Duodenal mucosa (tissue), 2 donors: ENCODE results near the gene CHST15.

ENCODE experiments used
- H3K27ac ChIP-seq: one replicate; pipeline ENCODE4 v1.7.0; 2013; ENCODE audit warnings: low read depth, low read length
- H3K27me3 ChIP-seq, 2 donors: one replicate each; pipeline ENCODE4 v1.7.0; 2013; ENCODE audit warnings: low read length in 2 of 2, control low read depth in 1 of 2; ENCODE audit not compliant: insufficient read depth in 2 of 2, control insufficient read depth in 1 of 2
- H3K36me3 ChIP-seq, 2 donors: one replicate each; pipeline ENCODE4 v1.7.0; 2013; ENCODE audit warnings: low read length in 2 of 2, control low read depth in 1 of 2; ENCODE audit not compliant: insufficient read depth in 2 of 2, control insufficient read depth in 1 of 2
- H3K4me1 ChIP-seq, 2 donors: one replicate each; pipeline ENCODE4 v1.7.0; 2013; ENCODE audit warnings: low read length in 2 of 2, control low read depth in 1 of 2; ENCODE audit not compliant: insufficient read depth in 2 of 2, control insufficient read depth in 1 of 2
- H3K4me3 ChIP-seq, 2 donors: one replicate each; pipeline ENCODE4 v1.7.0; 2013; ENCODE audit warnings: low read length in 2 of 2, low read depth in 1 of 2
- H3K9ac ChIP-seq, 2 donors: one replicate each; pipeline ENCODE4 v1.7.0; 2013; ENCODE audit warnings: low read length in 2 of 2, low read depth in 1 of 2
- H3K9me3 ChIP-seq, 2 donors: one replicate each; pipeline ENCODE4 v1.7.0; 2013; ENCODE audit warnings: low read length in 2 of 2, control low read depth in 1 of 2; ENCODE audit not compliant: control insufficient read depth in 1 of 2

Gene CHST15

DNA sequence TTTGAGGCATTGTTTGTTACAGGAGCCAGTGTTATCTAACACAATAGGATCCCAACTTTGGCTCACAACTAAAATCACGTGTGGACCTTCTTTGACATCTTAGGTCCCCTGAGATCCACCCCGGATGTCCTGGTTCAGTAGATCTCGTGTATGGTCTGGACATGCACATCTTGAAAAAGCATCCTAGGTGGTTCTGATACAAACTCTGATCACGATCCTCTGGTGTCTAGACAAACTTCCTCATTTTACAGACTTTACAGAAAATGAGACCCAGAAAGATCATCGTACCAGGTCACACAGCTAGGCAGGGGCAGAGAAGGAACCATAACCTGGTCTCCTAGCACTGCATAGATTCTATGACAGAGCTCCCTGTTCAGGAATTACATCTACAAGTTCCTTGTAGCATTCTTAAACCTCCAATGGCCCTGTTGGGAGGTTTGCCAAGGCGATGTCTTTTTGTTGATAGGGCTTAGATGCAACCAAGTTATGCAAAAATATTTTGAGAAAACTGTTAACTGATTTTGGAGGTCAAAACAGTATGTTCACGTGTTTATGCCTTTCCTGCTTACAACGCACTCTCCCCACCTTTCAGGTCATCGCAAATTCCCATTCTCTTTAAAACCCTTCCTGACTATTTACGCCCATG is 30.8 kb upstream of the CHST15 start:
- H3K9me3 ChIP-seq, result no peaks in the 10 kb centered on the region
- no peak overlapping the region for H3K9ac ChIP-seq
- H3K36me3 ChIP-seq, result no peaks in the 10 kb centered on the region
- no peak overlapping the region for H3K4me3 ChIP-seq
- no peak overlapping the region for H3K27ac ChIP-seq
- H3K27me3 ChIP-seq, result no peaks in the 10 kb centered on the region
- peaks cover 0 to 2% of the 10 kb centered on the region in 2 donors for H3K4me1 ChIP-seq

DNA sequence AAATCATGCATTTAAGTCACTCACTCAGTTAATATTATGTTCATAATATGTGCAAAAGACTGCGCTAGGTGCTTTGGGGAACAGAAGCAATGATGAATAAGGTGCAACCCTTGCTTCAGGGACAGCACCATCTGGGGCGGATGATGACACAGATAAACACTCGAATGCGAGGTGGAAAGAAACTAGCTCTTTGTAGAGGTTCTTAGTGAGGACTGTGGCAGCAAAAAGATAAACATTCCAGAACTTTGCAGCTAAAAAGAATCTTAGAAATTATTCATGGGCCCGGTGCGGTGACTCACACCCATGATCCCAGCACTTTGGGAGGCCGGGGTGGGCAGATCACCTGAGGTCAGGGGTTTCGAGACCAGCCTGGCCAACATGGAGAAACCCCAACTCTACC is 29.8 kb upstream of the CHST15 start:
- Histone ChIP-seq H3K27ac (no peak overlapping the region), H3K4me1 (peaks cover 0 to 2% of the 10 kb centered on the region in 2 donors), H3K27me3 (no peaks in the 10 kb centered on the region), H3K4me3 (no peak overlapping the region), H3K36me3 (no peaks in the 10 kb centered on the region), H3K9ac (no peak overlapping the region), H3K9me3 (no peaks in the 10 kb centered on the region)

DNA sequence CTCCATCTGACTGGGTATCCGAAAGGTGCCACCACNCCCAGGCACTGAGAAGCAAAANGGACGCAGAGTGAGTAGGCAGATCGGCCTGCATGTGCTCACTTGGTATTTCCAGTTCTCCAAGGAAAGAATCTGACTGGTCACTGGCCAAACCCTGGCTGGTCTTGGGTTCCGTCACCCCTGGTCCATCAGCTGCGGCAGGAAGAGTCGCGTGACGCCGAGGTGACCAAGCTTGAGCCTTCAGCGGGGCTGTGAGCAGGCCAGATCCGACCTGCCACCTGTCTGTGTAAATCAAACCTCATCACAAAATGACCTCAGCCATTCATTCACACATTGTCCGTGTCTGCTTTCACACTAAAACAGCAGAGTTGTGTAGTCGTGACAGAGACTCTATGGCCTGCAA is 28.8 kb upstream of the CHST15 start:
- no peaks in the 10 kb centered on the region for H3K36me3 ChIP-seq
- H3K27ac ChIP-seq, result no peak overlapping the region
- peaks cover 0 to 2% of the 10 kb centered on the region in 2 donors for H3K4me1 ChIP-seq
- no peaks in the 10 kb centered on the region for H3K9me3 ChIP-seq
- no peak overlapping the region for H3K9ac ChIP-seq
- no peak overlapping the region for H3K4me3 ChIP-seq
- no peaks in the 10 kb centered on the region for H3K27me3 ChIP-seq

DNA sequence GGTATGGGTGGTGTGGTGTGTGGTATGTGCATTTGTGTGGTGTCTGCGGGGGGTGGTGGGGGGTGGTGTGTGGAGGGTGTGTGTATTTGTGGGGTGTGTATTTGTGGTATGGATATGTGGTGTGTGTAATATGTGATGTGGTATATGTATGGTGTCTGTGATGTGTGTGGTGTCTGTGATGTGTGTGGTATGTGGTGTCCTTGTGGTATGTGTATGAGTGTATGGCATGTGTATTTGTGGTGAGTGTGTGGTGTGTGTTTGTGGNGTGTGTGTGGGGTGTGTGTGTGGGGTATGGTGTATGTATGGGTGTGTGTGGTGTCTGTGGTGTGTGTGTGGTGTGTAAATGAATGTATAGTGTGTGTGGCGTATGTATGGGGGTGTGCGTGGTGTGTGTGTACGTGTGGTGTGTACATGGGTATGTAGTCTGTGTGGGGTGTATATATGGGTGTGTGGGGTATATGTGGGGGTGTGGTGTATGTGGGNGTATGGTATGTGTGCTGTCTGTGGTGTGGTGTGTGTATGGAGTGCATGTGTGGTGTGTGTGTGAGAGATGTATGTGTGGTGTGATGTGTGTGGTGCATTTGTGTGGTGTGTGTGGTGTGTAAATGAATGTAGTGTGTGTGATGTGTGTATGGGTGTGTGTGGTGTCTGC is 27.1 kb upstream of the CHST15 start:
- no peaks in the 10 kb centered on the region for H3K36me3 ChIP-seq
- H3K4me3 ChIP-seq, result no peak overlapping the region
- peaks cover 0 to 4% of the 10 kb centered on the region in 2 donors for H3K4me1 ChIP-seq
- no peaks in the 10 kb centered on the region for H3K9me3 ChIP-seq
- H3K27ac ChIP-seq, result no peak overlapping the region
- H3K9ac ChIP-seq, result no peak overlapping the region
- no peaks in the 10 kb centered on the region for H3K27me3 ChIP-seq

DNA sequence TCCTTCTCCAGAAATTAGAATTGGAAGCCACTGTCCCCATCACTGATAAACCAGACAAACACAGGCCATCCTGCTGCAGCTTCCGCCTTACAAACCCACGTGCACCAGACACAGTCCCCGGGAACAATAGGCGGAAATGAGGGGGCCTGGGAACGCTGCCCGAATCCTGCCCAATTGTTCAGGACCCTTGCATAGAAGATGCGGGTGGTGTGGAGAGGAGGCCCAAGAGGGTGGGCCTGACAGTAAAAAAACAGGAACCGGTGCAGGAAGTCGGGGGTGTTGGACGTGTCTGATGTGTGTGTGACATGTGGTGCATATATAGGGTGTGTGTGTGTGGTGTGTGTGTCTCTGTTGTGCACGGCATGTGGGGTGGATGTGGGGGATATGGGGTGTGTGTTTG is 26.5 kb upstream of the CHST15 start:
- H3K4me1 ChIP-seq, result peaks cover 0 to 4% of the 10 kb centered on the region in 2 donors
- H3K27ac ChIP-seq, result no peak overlapping the region
- H3K9ac ChIP-seq, result no peak overlapping the region
- H3K9me3 ChIP-seq, result no peaks in the 10 kb centered on the region
- H3K27me3 ChIP-seq, result no peaks in the 10 kb centered on the region
- no peak overlapping the region for H3K4me3 ChIP-seq
- H3K36me3 ChIP-seq, result no peaks in the 10 kb centered on the region

DNA sequence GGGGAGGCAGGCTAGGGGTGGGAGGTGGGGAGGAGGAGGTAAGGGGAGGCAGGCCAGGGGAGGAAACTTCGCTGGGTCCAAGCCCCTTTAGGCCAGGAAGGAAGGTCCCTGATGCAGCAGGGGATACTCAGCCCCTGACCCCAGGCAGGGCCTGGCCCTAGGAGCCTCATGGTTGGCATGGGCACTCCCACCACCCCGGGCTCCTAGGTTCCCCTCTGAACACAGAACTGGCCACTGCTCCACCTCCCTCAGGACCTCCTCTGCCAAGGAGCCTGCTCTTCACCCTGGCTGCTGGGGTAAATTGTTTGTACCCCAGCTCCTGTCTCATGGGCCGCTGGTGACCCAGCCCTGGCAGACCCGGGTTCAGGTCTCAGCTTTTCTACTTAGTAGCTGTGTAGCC is 25.8 kb upstream of the CHST15 start:
- Histone ChIP-seq H3K36me3 (no peaks in the 10 kb centered on the region), H3K27me3 (no peaks in the 10 kb centered on the region), H3K4me1 (peaks cover 0 to 4% of the 10 kb centered on the region in 2 donors), H3K9ac (no peak overlapping the region), H3K4me3 (no peak overlapping the region), H3K9me3 (no peaks in the 10 kb centered on the region), H3K27ac (peak overlapping the region; percentile 34)

DNA sequence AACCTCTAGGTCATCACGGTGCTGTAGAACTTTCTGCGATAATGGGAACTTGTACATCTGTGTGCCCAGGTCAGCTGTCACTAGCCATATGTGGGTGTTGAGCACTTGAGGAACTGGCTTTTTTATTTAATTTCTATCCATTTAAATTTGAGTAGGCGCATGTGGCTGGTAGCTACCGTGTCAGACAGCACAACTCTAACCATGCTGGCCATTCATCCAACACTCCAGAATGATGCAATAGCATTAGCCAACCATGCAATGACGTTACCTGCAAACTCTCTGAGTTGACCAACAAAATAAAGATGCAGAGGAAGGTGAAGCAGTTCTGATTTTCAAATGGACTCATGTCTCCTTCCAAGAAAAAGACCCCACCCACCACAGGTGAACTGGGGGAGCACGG is 24.4 kb upstream of the CHST15 start:
- no peaks in the 10 kb centered on the region for H3K27me3 ChIP-seq
- H3K27ac ChIP-seq, result no peak overlapping the region
- peaks cover 0 to 4% of the 10 kb centered on the region in 2 donors for H3K4me1 ChIP-seq
- no peak overlapping the region for H3K9ac ChIP-seq
- no peak overlapping the region for H3K4me3 ChIP-seq
- H3K36me3 ChIP-seq, result no peaks in the 10 kb centered on the region
- no peaks in the 10 kb centered on the region for H3K9me3 ChIP-seq

DNA sequence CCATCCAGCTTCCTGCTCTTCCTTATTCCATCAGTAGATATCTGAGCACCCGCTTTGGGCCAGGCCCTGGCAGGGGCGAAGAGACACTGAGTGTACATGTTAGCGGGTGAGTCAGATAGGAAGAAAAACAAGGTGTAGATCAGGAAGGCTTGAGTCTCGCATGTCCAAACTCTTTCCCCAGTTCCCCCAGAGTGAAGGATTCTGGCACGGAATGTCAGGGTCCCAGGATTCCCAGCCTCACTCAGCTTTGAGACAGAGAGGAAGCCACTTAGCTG is 24.1 kb upstream of the CHST15 start:
- no peaks in the 10 kb centered on the region for H3K9me3 ChIP-seq
- no peak overlapping the region for H3K4me3 ChIP-seq
- H3K36me3 ChIP-seq, result no peaks in the 10 kb centered on the region
- H3K4me1 ChIP-seq, result peaks cover 0 to 4% of the 10 kb centered on the region in 2 donors
- H3K27me3 ChIP-seq, result no peaks in the 10 kb centered on the region
- no peak overlapping the region for H3K9ac ChIP-seq
- no peak overlapping the region for H3K27ac ChIP-seq

DNA sequence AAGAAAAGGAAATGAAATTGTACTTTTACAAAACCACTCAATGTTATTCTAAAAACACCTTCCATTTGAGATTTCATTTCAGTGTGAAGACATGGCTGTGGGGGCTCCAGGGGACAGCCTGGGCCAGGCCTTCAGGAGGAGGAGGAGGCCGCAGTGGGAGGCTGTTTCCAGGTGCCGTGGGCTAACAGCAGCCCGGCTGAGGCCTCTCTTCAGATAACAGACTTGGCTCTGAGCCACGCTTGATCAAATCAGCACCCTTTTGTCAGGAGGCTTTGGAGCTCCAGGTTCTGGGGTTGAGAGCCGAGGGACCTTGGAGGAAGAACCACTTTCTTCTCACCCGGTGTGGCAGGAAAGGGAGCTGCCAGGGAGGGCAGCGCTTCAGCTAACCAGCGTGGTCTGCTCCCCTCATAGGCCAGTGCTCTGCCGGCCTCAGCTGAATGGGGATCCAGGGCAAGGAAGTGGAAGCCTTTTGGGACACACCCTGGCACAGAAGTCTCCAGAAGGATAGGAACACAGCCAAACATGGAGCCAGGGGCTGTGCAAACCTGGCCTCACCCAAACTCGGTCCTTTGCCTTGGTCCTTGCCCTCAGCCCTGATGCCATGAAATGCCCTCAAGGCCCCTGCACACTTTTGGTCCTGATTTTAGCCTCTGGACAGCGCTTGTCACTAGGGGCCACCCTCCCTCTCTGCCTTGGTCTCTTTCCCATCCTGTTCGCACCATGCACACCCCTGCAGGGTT is 23.5 kb upstream of the CHST15 start:
- H3K9me3 ChIP-seq, result no peaks in the 10 kb centered on the region
- H3K4me1 ChIP-seq, result peaks cover 0 to 4% of the 10 kb centered on the region in 2 donors
- H3K9ac ChIP-seq, result no peak overlapping the region
- H3K27me3 ChIP-seq, result no peaks in the 10 kb centered on the region
- H3K36me3 ChIP-seq, result no peaks in the 10 kb centered on the region
- H3K4me3 ChIP-seq, result no peak overlapping the region
- H3K27ac ChIP-seq, result no peak overlapping the region

DNA sequence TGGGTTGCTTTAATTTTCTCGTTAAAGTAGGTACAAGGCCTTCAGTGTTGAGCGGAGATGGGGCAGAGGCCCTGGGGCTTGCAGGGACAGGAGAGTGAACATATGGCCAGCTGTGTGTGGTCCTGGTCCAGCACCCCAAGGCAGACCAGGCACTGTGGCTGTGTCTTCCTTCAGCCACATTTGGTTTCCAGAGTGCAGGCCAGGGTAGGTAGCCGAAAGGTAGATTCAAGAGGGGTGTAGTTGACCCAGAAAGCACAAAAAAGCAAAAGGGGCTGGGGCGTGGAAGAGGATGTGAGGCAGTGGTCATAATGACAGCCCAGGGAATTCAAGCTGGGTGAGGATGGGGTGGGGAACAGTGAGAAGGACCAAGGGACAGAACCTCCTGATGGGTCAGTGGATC is 21.3 kb upstream of the CHST15 start:
- Histone ChIP-seq H3K9me3 (no peaks in the 10 kb centered on the region), H3K9ac (no peak overlapping the region), H3K27me3 (no peaks in the 10 kb centered on the region), H3K36me3 (no peaks in the 10 kb centered on the region), H3K4me3 (no peak overlapping the region), H3K27ac (no peak overlapping the region), H3K4me1 (peaks cover 0 to 4% of the 10 kb centered on the region in 2 donors)
